Adrenal gland (tissue), 12 donors: ENCODE data around the gene CASP14. TPM values are rescaled to one million over a fixed set of nuclear protein-coding genes. Genes with fewer than 3 reads are reported as not detected.
"Not testable (repeated sequence)": the region's sequence is repeated elsewhere in the genome, so short reads cannot be mapped to it uniquely, and the experiment has no call there.

Experiments used
- DNase-seq, 7 donors: peaks; one replicate each; pipeline ENCODE4 v3.0.0-alpha.2; 2019 to 2020
- H3K27ac ChIP-seq, 5 donors: fragments of 200-600 bp; sonication (generic) in 4 of 5; 1 replicate in 3 of 5; 2 replicates in 2 of 5; pipeline versions ENCODE4 v1.5.1 to v1.8.0; 2016 to 2020; ENCODE audit warnings: mild to moderate bottlenecking in 1 of 5
- H3K27me3 ChIP-seq: fragments of 200-600 bp; 2 replicates; pipeline ENCODE4 v1.8.0; 2021
- H3K36me3 ChIP-seq, 2 donors: fragments of 200-600 bp; replicated peaks in 1 of 2; 1 replicate in 1 of 2; 2 replicates in 1 of 2; pipeline versions ENCODE4 v1.5.1 to v1.8.0; 2018 to 2022
- H3K4me1 ChIP-seq, 2 donors: fragments of 200-600 bp; replicated peaks in 1 of 2; 1 replicate in 1 of 2; 2 replicates in 1 of 2; pipeline versions ENCODE4 v1.5.1 to v1.8.0; 2018 to 2021
- H3K4me3 ChIP-seq, 4 donors: fragments of 200-600 bp; sonication (generic) in 3 of 4; one replicate each; pipeline ENCODE4 v1.5.1; 2016 to 2018
- H3K9me3 ChIP-seq, 3 donors: fragments of 200-600 bp; sonication (generic) in 1 of 3; replicated peaks in 1 of 3; 1 replicate in 2 of 3; 2 replicates in 1 of 3; pipeline versions ENCODE4 v1.5.1 to v1.8.0; 2016 to 2021
- CTCF ChIP-seq, 6 experiments: fragments of 450-650 bp in 4 of 6; fragments of 200-600 bp in 2 of 6; sonication (generic) in 1 of 6; IDR thresholded peaks; 1 replicate in 5 of 6; 2 replicates in 1 of 6; pipeline versions ENCODE4 v1.5.1 to v1.8.0; 2016 to 2021; ENCODE audit warnings: antibody characterized with exemption in 6 of 6, mild to moderate bottlenecking in 2 of 6, moderate library complexity in 1 of 6
- POLR2A ChIP-seq, 2 donors: fragments of 450-650 bp; IDR thresholded peaks; one replicate each; pipeline ENCODE4 v1.6.1; 2017; ENCODE audit warnings: antibody characterized with exemption in 2 of 2, mild to moderate bottlenecking in 2 of 2, moderate library complexity in 1 of 2
- WGBS, 4 donors: extraction: QIAGEN DNeasy Blood & Tissue Kit in 2 of 4; methylation state at CpG; one replicate each; pipeline versions ENCODE4 v1.1.5 to v1.1.7; 2013 to 2017; 5-methylcytosine and 5-hydroxymethylcytosine counted together
- intact Hi-C, 2 donors: fragments of 100-400 bp; cut with DNase I; formaldehyde crosslinking; loops; one replicate each; pipeline versions ENCODE4 v1.14.1 to v1.15.0; 2022 to 2023
- polyA plus RNA-seq, 3 donors: library from polyadenylated mRNA; stranded (reverse); fragments of 200-250 nt in 2 of 3; fragments of 350-450 nt in 1 of 3; fragmentation: Illumina TruSeq in 1 of 3; extraction: RNeasy Lipid Tissue Mini Kit (QIAGEN cat#74804) in 1 of 3; gene quantifications; one replicate each; pipeline ENCODE4 v1.2.3, GENCODE V29; 2013 to 2014
- total RNA-seq, 9 donors: library from RNA; depleted of rRNA in 4 of 9; stranded (reverse); fragments of >200 nt in 4 of 9; fragments of 120-200 nt in 1 of 9; fragmentation: NEBNext Ultra II Directional in 1 of 9; extraction: Animal tissue kit (Norgen Biotek cat#: 25700) in 1 of 9; gene quantifications; one replicate each; pipeline versions ENCODE4 v1.1.0 to v1.2.4, GENCODE V29; 2013 to 2023
- donor health status: healthy with polysubstance abuse.
- donor health status: Bipolar disorder and iron deficiency.
- donor health status: DM: yes; HTN: yes; CAD: no.
- donor health status: DM: no; HTN: no; CAD: no.
- donor health status: DM: no; HTN: no; CAD: no.
- donor health status: DM: yes; HTN: yes; CAD: no.

Gene CASP14
- total and polyA plus RNA-seq, 12 donors = not detected

- no peak overlapping the region for H3K27ac ChIP-seq
- 79 to 83% (median 80%) methylated on average over 12 of the region's 12 CpGs for WGBS, 4 donors
- intact Hi-C loops = no loop called here
- no peaks in the 10 kb centered on the region for H3K4me1 ChIP-seq
- H3K4me3 ChIP-seq = no peak overlapping the region
- no peak for DNase-seq
- no peaks in the 10 kb centered on the region for H3K36me3 ChIP-seq
- no peak for TF ChIP-seq CTCF (IDR thresholded peaks at IDR 0.05)
- no peak for TF ChIP-seq POLR2A (IDR thresholded peaks at IDR 0.05)
- H3K27me3 ChIP-seq = peaks cover 12% of the 10 kb centered on the region
- no peaks in the 10 kb centered on the region for H3K9me3 ChIP-seq
Observed at GRCh38 chr19:15062036-15062435, 12.8 kb downstream of the CASP14 start.

- H3K27me3 ChIP-seq, H3K9me3 ChIP-seq, DNase-seq, H3K4me1 ChIP-seq, intact Hi-C loops, H3K36me3 ChIP-seq, H3K4me3 ChIP-seq, H3K27ac ChIP-seq: not testable (repeated sequence)
- WGBS, 4 donors = 56 to 77% (median 68%) methylated on average over 4 of the region's 4 CpGs
Observed at GRCh38 chr19:15070386-15070785, 21.1 kb downstream of the CASP14 start.

- H3K4me3 ChIP-seq = no peak overlapping the region
- no peak overlapping the region for H3K27ac ChIP-seq
- peaks cover 4% of the 10 kb centered on the region for H3K27me3 ChIP-seq
- no peaks in the 10 kb centered on the region for H3K36me3 ChIP-seq
- 74 to 80% (median 78%) methylated on average over 22 to 23 of the region's 23 CpGs for WGBS, 4 donors
- no peaks in the 10 kb centered on the region for H3K9me3 ChIP-seq
- intact Hi-C loops = no loop called here
- TF ChIP-seq POLR2A (IDR thresholded peaks at IDR 0.05) (no peak), CTCF (IDR thresholded peaks at IDR 0.05) (no peak)
- no peaks in the 10 kb centered on the region for H3K4me1 ChIP-seq
- no peak for DNase-seq
Observed at GRCh38 chr19:15072930-15073647, 23.8 kb downstream of the CASP14 start.

GRCh38 chr19:15074371-15074770 lies 25.1 kb downstream of the CASP14 start:
- WGBS, 4 donors = 51 to 61% (median 54%) methylated on average over 2 of the region's 2 CpGs
- H3K27me3 ChIP-seq = peaks cover 6% of the 10 kb centered on the region
- no peaks in the 10 kb centered on the region for H3K36me3 ChIP-seq
- DNase-seq = no peak
- no peak overlapping the region for H3K27ac ChIP-seq
- intact Hi-C loops = no loop called here
- TF ChIP-seq CTCF (IDR thresholded peaks at IDR 0.05) (no peak), POLR2A (IDR thresholded peaks at IDR 0.05) (no peak)
- no peaks in the 10 kb centered on the region for H3K9me3 ChIP-seq
- H3K4me3 ChIP-seq = no peak overlapping the region
- no peaks in the 10 kb centered on the region for H3K4me1 ChIP-seq

GRCh38 chr19:15075806-15076205 lies 26.5 kb downstream of the CASP14 start:
- Histone ChIP-seq H3K4me3 (no peak overlapping the region), H3K27ac (no peak overlapping the region), H3K9me3 (no peaks in the 10 kb centered on the region), H3K36me3 (no peaks in the 10 kb centered on the region), H3K27me3 (peaks cover 11% of the 10 kb centered on the region), H3K4me1 (no peaks in the 10 kb centered on the region)
- 70 to 82% (median 72%) methylated on average over 4 of the region's 4 CpGs for WGBS, 4 donors
- DNase-seq = no peak
- no peak for TF ChIP-seq POLR2A (IDR thresholded peaks at IDR 0.05)
- no peak for TF ChIP-seq CTCF (IDR thresholded peaks at IDR 0.05)
- intact Hi-C loops = no loop called here

- H3K4me1 ChIP-seq, H3K36me3 ChIP-seq, H3K9me3 ChIP-seq, H3K4me3 ChIP-seq, intact Hi-C loops, H3K27ac ChIP-seq, DNase-seq: not testable (repeated sequence)
- peaks cover 17% of the 10 kb centered on the region for H3K27me3 ChIP-seq
- WGBS, 4 donors = 56 to 63% (median 60%) methylated on average over 4 of the region's 4 CpGs
Observed at GRCh38 chr19:15080002-15080401, 30.7 kb downstream of the CASP14 start.
